ENCODE results near the gene TSPAN9.

- TF ChIP-seq TAF1 (IDR thresholded peaks at IDR 0.05; ENCODE audit: borderline replicate concordance, insufficient read depth, low read length): no peak
- TF ChIP-seq, protein P1, sequence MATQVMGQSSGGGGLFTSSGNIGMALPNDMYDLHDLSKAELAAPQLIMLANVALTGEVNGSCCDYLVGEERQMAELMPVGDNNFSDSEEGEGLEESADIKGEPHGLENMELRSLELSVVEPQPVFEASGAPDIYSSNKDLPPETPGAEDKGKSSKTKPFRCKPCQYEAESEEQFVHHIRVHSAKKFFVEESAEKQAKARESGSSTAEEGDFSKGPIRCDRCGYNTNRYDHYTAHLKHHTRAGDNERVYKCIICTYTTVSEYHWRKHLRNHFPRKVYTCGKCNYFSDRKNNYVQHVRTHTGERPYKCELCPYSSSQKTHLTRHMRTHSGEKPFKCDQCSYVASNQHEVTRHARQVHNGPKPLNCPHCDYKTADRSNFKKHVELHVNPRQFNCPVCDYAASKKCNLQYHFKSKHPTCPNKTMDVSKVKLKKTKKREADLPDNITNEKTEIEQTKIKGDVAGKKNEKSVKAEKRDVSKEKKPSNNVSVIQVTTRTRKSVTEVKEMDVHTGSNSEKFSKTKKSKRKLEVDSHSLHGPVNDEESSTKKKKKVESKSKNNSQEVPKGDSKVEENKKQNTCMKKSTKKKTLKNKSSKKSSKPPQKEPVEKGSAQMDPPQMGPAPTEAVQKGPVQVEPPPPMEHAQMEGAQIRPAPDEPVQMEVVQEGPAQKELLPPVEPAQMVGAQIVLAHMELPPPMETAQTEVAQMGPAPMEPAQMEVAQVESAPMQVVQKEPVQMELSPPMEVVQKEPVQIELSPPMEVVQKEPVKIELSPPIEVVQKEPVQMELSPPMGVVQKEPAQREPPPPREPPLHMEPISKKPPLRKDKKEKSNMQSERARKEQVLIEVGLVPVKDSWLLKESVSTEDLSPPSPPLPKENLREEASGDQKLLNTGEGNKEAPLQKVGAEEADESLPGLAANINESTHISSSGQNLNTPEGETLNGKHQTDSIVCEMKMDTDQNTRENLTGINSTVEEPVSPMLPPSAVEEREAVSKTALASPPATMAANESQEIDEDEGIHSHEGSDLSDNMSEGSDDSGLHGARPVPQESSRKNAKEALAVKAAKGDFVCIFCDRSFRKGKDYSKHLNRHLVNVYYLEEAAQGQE (IDR thresholded peaks at IDR 0.05; ENCODE audit: insufficient read depth in 1 of 2, low read depth in 2 of 2, low read length in 2 of 2): no peak
- no peak for TF ChIP-seq POLR2AphosphoS5 (IDR thresholded peaks at IDR 0.05; ENCODE audit: low read depth, low read length)
- no peak for TF ChIP-seq SIN3A (IDR thresholded peaks at IDR 0.05; ENCODE audit: borderline replicate concordance, insufficient read depth, low read length)
- TF ChIP-seq FOXP2 (optimal IDR thresholded peaks at IDR 0.05; ENCODE audit: borderline replicate concordance, extremely low read depth, extremely low read length, insufficient read depth): no peak
These were observed 45.0 kb upstream of the TSPAN9 start for GRCh38 chr12:3032161-3032560.
